ENCODE results near the gene SELENON.

SELENON gene

DNA sequence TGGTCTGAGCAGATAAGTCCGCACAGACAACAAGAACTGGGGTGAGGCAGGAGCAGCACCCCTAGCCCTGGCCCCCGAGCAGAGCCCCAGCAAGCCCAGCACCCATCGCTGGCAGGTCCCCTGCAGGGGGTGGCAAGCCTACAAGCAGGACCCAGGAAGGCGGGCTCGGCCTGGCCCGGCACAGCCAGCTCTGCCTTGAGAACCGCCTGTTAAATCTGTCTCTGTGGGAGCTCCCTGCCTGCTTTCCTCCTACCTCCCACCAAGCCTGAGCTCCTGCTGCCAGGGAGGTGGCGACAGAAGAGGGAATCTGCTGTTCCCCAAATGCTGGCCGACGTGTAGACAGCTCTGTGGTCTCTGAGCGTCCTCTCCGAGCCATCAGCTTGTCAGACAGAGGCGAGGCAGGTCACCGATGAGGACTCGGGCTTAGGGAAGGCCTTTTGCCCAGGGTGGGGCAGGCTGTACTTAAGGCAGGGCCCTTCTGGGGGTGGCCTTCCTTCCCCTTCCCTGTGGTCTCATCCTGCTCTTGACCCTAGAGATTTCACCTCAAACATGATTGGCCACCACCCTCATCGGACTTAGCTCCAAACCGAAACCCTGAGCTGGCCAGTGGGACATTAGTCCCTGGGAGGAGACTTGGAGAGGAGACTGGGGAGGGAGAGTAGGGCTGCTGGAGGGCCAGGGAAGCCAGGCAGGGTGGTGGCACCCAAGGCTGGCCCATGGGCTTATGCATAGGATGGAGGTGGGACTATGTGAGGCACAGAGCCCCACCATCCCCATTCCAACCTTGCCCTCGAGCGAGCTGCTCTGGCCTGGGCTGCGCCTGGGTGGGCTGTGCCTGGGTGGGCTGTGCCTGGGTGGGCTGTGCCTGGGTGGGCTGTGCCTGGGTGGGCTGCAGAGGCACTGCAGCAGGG lies 7.7 kb downstream of the SELENON start:
- no peak for TF ChIP-seq POU2F2 (IDR thresholded peaks at IDR 0.05; ENCODE audit: low read depth, low read length)
- no peak for TF ChIP-seq POLR2AphosphoS5 (IDR thresholded peaks at IDR 0.05; ENCODE audit: low read depth, low read length)
- no peak for TF ChIP-seq SPI1 (IDR thresholded peaks at IDR 0.05; ENCODE audit: low read depth, low read length)
- no peak for TF ChIP-seq TAF1 (IDR thresholded peaks at IDR 0.05; ENCODE audit: low read depth, low read length)
- no peak for TF ChIP-seq PAX5 (IDR thresholded peaks at IDR 0.05; ENCODE audit: insufficient read depth, low read length, severe bottlenecking)
- no peak for TF ChIP-seq POLR2A (IDR thresholded peaks at IDR 0.05; ENCODE audit: low read depth, low read length)
- no peak for FAIRE-seq
- DNase-seq (ENCODE audit: insufficient read length, low spot score): no peak

DNA sequence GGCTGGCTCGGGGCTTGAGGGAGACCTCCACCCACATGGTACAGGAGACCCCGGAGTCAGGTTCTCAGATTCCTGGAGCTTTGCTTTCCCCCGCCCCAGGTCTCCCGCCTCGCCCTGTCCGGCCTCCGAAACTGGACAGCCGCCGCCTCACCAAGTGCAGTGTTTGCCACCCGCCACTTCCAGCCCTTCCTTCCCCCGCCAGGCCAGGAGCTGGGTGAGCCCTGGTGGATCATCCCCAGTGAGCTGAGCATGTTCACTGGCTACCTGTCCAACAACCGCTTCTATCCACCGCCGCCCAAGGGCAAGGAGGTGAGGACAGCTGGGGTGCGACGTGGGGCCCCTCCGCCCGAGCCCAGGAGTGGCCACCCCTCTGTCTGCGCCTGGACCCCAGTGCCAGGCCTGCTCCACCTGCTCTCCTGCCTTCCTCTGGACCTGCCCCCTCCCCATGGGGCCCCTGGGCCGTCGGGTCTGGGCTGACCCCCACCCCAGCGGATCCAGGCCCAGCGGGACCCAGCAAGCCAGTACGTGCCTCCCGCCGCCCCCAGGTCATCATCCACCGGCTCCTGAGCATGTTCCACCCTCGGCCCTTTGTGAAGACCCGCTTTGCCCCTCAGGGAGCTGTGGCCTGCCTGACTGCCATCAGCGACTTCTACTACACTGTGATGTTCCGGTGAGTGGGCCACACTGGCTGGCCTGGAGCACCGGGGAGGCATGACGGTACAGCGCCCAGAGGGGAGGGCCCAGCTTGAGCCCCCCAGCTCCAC lies 8.7 kb downstream of the SELENON start:
- DNase-seq (ENCODE audit: insufficient read length, low spot score): no peak

DNA sequence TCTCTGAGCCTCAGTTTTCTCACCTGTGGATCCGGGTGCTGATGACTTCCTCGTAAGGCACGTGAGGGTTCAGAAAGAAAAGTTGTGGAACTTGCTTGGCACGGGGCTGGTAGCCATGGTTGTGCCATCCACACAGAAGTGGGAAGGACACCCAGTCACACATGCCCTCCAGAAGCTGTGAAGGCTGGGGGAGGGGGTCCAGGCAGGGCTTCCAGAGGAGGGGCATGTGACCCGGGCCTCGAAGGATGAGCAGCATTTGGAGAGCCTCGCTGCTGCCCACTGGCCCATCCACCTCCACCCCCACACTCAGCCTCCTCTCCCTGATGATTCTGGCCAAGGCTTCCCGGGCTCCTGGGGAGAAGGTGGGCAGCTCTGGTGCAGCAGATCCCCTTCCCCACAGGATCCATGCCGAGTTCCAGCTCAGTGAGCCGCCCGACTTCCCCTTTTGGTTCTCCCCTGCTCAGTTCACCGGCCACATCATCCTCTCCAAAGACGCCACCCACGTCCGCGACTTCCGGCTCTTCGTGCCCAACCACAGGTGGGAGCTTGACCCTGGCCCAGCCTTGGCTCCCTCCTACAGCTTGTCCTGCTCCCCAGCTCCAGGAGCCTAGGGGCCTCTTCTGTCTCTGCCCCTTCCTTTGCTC lies 9.4 kb downstream of the SELENON start:
- FAIRE-seq: peak; percentile 77
- no peak for TF ChIP-seq POU2F2 (IDR thresholded peaks at IDR 0.05; ENCODE audit: low read depth, low read length)
- TF ChIP-seq TAF1 (IDR thresholded peaks at IDR 0.05; ENCODE audit: low read depth, low read length): no peak
- TF ChIP-seq SPI1 (IDR thresholded peaks at IDR 0.05; ENCODE audit: low read depth, low read length): peak; percentile 94
- no peak for DNase-seq (ENCODE audit: insufficient read length, low spot score)

More for the DNA sequence above, 8.7 kb downstream of the SELENON start:
- TF ChIP-seq TAF1 (IDR thresholded peaks at IDR 0.05; ENCODE audit: low read depth, low read length) (no peak), SPI1 (IDR thresholded peaks at IDR 0.05; ENCODE audit: low read depth, low read length) (no peak), PAX5 (IDR thresholded peaks at IDR 0.05; ENCODE audit: insufficient read depth, low read length, severe bottlenecking) (no peak), POU2F2 (IDR thresholded peaks at IDR 0.05; ENCODE audit: low read depth, low read length) (no peak), POLR2AphosphoS5 (IDR thresholded peaks at IDR 0.05; ENCODE audit: low read depth, low read length) (no peak), POLR2A (IDR thresholded peaks at IDR 0.05; ENCODE audit: low read depth, low read length) (no peak)
- FAIRE-seq: no peak

DNA sequence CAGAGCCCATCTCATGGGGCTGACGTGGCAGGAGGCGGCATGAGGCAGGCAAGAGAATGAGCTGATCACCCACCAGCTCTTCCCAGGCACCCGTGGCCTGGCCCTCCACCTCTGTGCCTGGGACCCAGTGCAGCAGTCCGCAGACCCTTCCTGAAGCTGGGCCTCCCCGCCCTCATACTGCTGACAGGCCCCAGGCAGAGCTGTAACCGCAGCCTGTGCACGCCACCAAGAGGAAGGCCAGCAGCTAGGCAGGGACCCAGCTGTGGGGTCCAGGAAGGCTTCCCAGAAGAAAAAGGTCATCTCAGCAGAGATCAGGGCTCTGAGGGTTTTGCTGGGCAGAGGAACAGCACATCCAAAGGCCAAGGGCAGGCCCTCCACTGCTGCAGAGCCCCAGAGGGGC lies 9.9 kb downstream of the SELENON start:
- no peak for DNase-seq (ENCODE audit: insufficient read length, low spot score)
- peak; percentile 28 for FAIRE-seq
- TF ChIP-seq SPI1 (IDR thresholded peaks at IDR 0.05; ENCODE audit: low read depth, low read length): no peak
- TF ChIP-seq POLR2AphosphoS5 (IDR thresholded peaks at IDR 0.05; ENCODE audit: low read depth, low read length): no peak
- TF ChIP-seq POU2F2 (IDR thresholded peaks at IDR 0.05; ENCODE audit: low read depth, low read length): no peak
- no peak for TF ChIP-seq POLR2A (IDR thresholded peaks at IDR 0.05; ENCODE audit: low read depth, low read length)
- TF ChIP-seq PAX5 (IDR thresholded peaks at IDR 0.05; ENCODE audit: insufficient read depth, low read length, severe bottlenecking): no peak
- TF ChIP-seq TAF1 (IDR thresholded peaks at IDR 0.05; ENCODE audit: low read depth, low read length): no peak

DNA sequence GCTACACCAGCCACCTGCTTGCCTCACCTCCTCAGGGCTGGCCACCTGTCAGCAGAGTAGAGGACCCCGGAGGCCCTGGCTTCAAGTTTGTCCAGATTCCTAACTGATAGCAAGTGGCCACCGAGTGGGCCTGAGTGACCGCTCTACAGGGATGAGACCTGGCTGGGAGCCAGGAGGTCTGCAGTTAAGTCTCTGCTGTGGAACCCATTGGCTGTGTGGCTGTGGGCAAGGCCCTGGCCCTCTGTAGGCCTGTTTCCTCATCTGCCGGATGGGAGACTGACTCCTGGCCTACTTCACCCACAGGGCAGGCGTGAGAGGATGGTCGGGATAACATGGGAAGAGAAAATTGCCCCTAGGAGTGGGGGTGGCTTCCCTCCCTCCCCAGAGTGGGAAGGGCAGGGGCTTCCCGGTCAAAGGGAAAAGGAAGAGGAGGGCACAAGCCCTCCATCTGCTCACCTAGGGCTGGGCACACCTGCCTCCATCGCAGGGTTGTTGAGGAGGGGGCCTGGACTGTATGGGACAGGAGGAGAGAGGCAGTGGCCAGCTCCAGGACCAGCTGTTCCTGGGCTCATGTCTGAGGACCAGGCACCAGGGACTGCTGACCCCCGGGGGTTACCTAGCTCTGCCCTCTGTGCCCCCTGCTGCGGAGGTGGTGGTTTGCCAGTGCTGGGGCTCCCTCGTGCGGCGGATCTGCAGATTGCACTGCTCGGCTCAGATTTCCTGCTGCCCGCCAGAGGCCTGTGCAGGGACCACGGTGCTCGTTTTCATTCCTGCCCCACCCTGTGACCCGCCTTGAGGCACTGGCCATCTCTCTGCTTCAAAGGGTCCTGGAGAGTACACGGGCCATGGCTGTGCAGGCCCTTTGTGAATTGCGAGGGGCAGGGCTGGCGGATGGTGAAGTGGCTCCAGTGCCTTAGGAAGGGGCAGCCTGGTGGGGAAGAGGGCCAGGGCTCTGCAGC lies 10.6 kb downstream of the SELENON start:
- TF ChIP-seq POU2F2 (IDR thresholded peaks at IDR 0.05; ENCODE audit: low read depth, low read length) (peak; percentile 32; the same call in 1 of the 2 replicates), POLR2A (IDR thresholded peaks at IDR 0.05; ENCODE audit: low read depth, low read length) (no peak)
- peak; percentile 79 for DNase-seq (ENCODE audit: insufficient read length, low spot score)
- FAIRE-seq: peak; percentile 94

DNA sequence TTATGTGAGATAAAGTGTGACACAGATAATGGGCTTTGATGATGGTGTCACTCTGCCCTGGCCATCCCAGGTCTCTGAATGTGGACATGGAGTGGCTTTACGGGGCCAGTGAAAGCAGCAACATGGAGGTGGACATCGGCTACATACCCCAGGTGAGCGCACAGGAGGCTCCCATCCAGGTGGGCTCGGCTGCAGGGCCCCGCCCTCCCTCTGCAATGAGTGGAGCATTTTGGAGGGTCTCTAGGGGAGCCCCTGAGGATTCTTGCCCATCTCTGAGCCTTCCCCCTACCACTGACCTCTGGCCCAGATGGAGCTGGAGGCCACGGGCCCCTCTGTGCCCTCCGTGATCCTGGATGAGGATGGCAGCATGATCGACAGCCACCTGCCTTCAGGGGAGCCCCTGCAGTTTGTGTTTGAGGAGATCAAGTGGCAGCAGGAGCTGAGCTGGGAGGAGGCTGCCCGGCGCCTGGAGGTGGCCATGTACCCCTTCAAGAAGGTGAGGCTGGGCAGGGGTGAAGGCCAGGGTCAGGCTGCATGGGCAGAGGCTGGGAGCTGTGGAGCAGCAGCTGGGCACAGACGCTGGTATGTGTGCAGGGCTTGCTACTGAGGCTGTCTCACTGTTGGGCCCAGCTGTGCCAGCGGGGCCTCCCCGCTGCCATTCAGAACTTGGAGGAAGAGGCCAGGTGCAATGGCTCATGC lies 11.5 kb downstream of the SELENON start:
- DNase-seq (ENCODE audit: insufficient read length, low spot score) (no peak), FAIRE-seq (no peak)
- no peak for TF ChIP-seq POLR2AphosphoS5 (IDR thresholded peaks at IDR 0.05; ENCODE audit: low read depth, low read length)
- TF ChIP-seq PAX5 (IDR thresholded peaks at IDR 0.05; ENCODE audit: insufficient read depth, low read length, severe bottlenecking): no peak
- TF ChIP-seq TAF1 (IDR thresholded peaks at IDR 0.05; ENCODE audit: low read depth, low read length): no peak
- no peak for TF ChIP-seq POLR2A (IDR thresholded peaks at IDR 0.05; ENCODE audit: low read depth, low read length)
- TF ChIP-seq SPI1 (IDR thresholded peaks at IDR 0.05; ENCODE audit: low read depth, low read length): no peak
- no peak for TF ChIP-seq POU2F2 (IDR thresholded peaks at IDR 0.05; ENCODE audit: low read depth, low read length)

DNA sequence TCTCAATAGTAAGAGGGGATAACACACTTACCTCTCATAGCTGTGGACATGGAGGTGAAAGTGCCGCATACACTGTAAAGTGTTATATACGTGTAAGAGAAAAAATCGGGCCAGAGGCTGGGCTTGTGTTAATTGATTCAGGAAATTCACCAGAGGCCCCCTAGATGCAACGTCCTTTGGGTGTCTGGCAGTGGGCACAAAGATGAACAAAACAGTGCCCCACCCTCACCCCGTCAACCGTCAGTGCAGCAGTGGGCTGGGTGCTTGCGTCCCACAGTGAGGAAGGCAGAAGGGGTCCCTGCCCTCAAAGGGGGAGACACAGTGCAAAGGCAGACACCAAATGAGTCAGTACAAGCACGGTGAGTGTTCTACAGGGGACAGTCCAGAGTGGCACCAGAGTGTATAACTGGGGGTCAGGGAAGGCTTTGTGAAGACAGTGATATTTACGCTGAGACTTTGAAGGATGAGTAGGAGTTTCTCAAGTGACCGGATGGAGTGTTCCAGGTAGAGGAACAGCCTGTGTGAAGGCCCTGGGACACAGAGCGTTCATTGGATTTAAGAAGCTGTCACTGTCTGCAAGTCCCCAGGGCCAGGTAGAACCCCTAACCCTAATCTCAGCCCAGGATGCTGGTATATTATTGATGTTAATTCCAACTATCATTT lies 13.2 kb downstream of the SELENON start:
- TF ChIP-seq POLR2A (IDR thresholded peaks at IDR 0.05; ENCODE audit: low read depth, low read length): no peak
- TF ChIP-seq TAF1 (IDR thresholded peaks at IDR 0.05; ENCODE audit: low read depth, low read length): no peak
- TF ChIP-seq POLR2AphosphoS5 (IDR thresholded peaks at IDR 0.05; ENCODE audit: low read depth, low read length): no peak
- no peak for TF ChIP-seq PAX5 (IDR thresholded peaks at IDR 0.05; ENCODE audit: insufficient read depth, low read length, severe bottlenecking)
- no peak for TF ChIP-seq POU2F2 (IDR thresholded peaks at IDR 0.05; ENCODE audit: low read depth, low read length)
- TF ChIP-seq SPI1 (IDR thresholded peaks at IDR 0.05; ENCODE audit: low read depth, low read length): no peak
- FAIRE-seq (no peak), DNase-seq (ENCODE audit: insufficient read length, low spot score) (no peak)

Data from GM12891 (cell line).